Endothelial cell of umbilical vein (primary cell): Measurements from ENCODE around the gene POLG. TPM values are rescaled to one million over a fixed set of nuclear protein-coding genes. Genes with fewer than 3 reads are reported as not detected.
A peak's percentile ranks its signal among the peaks of the same experiment; 100 is the strongest.

ENCODE experiments used
- Bru-seq: library from RNA; stranded (reverse); fragments of 400-500 nt; gene quantifications from one replicate; lab custom pipeline; 2021; lab: Mats Ljungman, UMichigan
- BruChase-seq, 2 experiments: library from RNA; stranded (reverse); fragments of 400-500 nt; gene quantifications; one replicate each; lab custom pipeline; 2021; lab: Mats Ljungman, UMichigan
- BruUV-seq: library from RNA; stranded (reverse); fragments of 400-500 nt; replicated peaks from 2 replicates; lab custom pipeline; 2021; lab: Mats Ljungman, UMichigan
- CTCF ChIA-PET: fragments of 300-600, 350-600 bp; sonication (Branson Sonifier 250); formaldehyde crosslinking; loops from one replicate; lab custom pipeline; 2021; ENCODE audit warnings: antibody characterized with exemption, inconsistent platforms; lab: Charles Lee
- POLR2A ChIA-PET: fragments of 300-600, 350-600 bp; sonication (Branson Sonifier 250); formaldehyde crosslinking; loops from one replicate; lab custom pipeline; 2021; ENCODE audit warnings: antibody characterized with exemption, inconsistent platforms; lab: Charles Lee
- DNase-seq: peaks from one replicate; pipeline ENCODE4 v3.0.0-alpha.2; 2011; ENCODE audit warnings: low read depth, low spot score
- FAIRE-seq: peaks from 2 replicates; lab custom pipeline; 2011; peaks lifted over from hg19 to GRCh38; lab: Jason Lieb, UNC
- H2AFZ ChIP-seq: 2 replicates; pipeline ENCODE4 v1.6.0; 2012; ENCODE audit warnings: low read depth, low read length, control low read depth, inconsistent platforms
- H3K27ac ChIP-seq: 2 replicates; pipeline ENCODE4 v1.5.1; 2011; ENCODE audit warnings: low read depth, mild to moderate bottlenecking, control low read depth, low read length, moderate library complexity; ENCODE audit not compliant: insufficient read depth
- H3K27me3 ChIP-seq, 2 experiments: 2 replicates each; pipeline versions ENCODE4 v1.6.0 to v1.6.1; 2011; ENCODE audit warnings: low read length in 2 of 2, mixed read lengths in 1 of 2; ENCODE audit not compliant: control insufficient read depth in 2 of 2, insufficient read depth in 2 of 2
- H3K36me3 ChIP-seq, 2 experiments: 2 replicates in 1 of 2; 3 replicates in 1 of 2; pipeline ENCODE4 v1.5.1; 2011; ENCODE audit warnings: low read length in 2 of 2, mild to moderate bottlenecking in 1 of 2, moderate library complexity in 1 of 2; ENCODE audit not compliant: control insufficient read depth in 2 of 2, insufficient read depth in 2 of 2; ENCODE audit errors: extremely low read depth in 1 of 2
- H3K4me1 ChIP-seq: 3 replicates; pipeline ENCODE4 v1.5.1; 2011; ENCODE audit warnings: mild to moderate bottlenecking, low read length; ENCODE audit not compliant: control insufficient read depth, insufficient read depth; ENCODE audit errors: extremely low read depth
- H3K4me2 ChIP-seq: 2 replicates; pipeline ENCODE4 v1.6.1; 2011; ENCODE audit warnings: low read length, control low read depth, mixed read lengths; ENCODE audit not compliant: insufficient read depth
- H3K4me3 ChIP-seq, 3 experiments: fragments of 200-600 bp in 1 of 3; sonication (generic), shearing (Covaris generic) in 1 of 3; replicated peaks in 1 of 3; 2 replicates each; pipeline ENCODE4 v1.5.1; 2011 to 2016; ENCODE audit warnings: control low read depth in 3 of 3, low read length in 3 of 3, mild to moderate bottlenecking in 2 of 3, inconsistent platforms in 1 of 3, low read depth in 1 of 3, moderate library complexity in 1 of 3; ENCODE audit not compliant: insufficient read depth in 1 of 3
- H3K79me2 ChIP-seq: 2 replicates; pipeline ENCODE4 v1.6.0; 2012; ENCODE audit warnings: low read length, inconsistent platforms; ENCODE audit not compliant: control insufficient read depth, insufficient read depth
- H3K9ac ChIP-seq: replicated peaks from 2 replicates; pipeline ENCODE3; 2011; ENCODE audit warnings: low read length, control low read depth; ENCODE audit not compliant: insufficient read depth; ENCODE audit errors: extremely low read depth
- H3K9me1 ChIP-seq: replicated peaks from 3 replicates; pipeline ENCODE4 v1.6.0; 2011; ENCODE audit warnings: mild to moderate bottlenecking, low read length; ENCODE audit not compliant: control insufficient read depth, insufficient read depth; ENCODE audit errors: extremely low read depth
- H3K9me3 ChIP-seq: replicated peaks from 2 replicates; pipeline ENCODE4 v1.5.1; 2012; ENCODE audit warnings: low read length, inconsistent platforms; ENCODE audit not compliant: control insufficient read depth, insufficient read depth
- H4K20me1 ChIP-seq: replicated peaks from 2 replicates; pipeline ENCODE3; 2011; ENCODE audit warnings: mild to moderate bottlenecking, low read length; ENCODE audit not compliant: control insufficient read depth, insufficient read depth; ENCODE audit errors: extremely low read depth
- EZH2 ChIP-seq: IDR thresholded peaks from 2 replicates; pipeline ENCODE4 v1.6.1; 2012; ENCODE audit warnings: borderline replicate concordance, low read depth, mild to moderate bottlenecking, moderate library complexity, low read length, inconsistent platforms; ENCODE audit not compliant: severe bottlenecking
- FOS ChIP-seq: IDR thresholded peaks from 2 replicates; pipeline ENCODE4 v1.6.1; 2011; ENCODE audit warnings: mild to moderate bottlenecking, low read length, moderate library complexity, borderline replicate concordance; ENCODE audit not compliant: insufficient read depth
- GATA2 ChIP-seq: IDR thresholded peaks from 2 replicates; pipeline ENCODE4 v1.7.0; 2011; ENCODE audit warnings: low read depth, mild to moderate bottlenecking, moderate library complexity, mixed read lengths, low read length; ENCODE audit not compliant: insufficient read length, insufficient read depth
- JUN ChIP-seq: IDR thresholded peaks from 2 replicates; pipeline ENCODE4 v1.6.1; 2011; ENCODE audit warnings: borderline replicate concordance, low read depth; ENCODE audit not compliant: insufficient read length, insufficient read depth
- MAX ChIP-seq: IDR thresholded peaks from 2 replicates; pipeline ENCODE4 v1.6.1; 2011; ENCODE audit not compliant: insufficient read depth, insufficient read length
- POLR2A ChIP-seq: IDR thresholded peaks from 2 replicates; pipeline ENCODE4 v1.6.1; 2012; ENCODE audit warnings: low read depth, mild to moderate bottlenecking, control low read depth, low read length
- POLR2AphosphoS5 ChIP-seq: IDR thresholded peaks from 2 replicates; pipeline ENCODE4 v1.6.1; 2012; ENCODE audit warnings: low read depth, mild to moderate bottlenecking, control low read depth, low read length, moderate library complexity; ENCODE audit not compliant: insufficient read depth
- dilution Hi-C: fragments of 300-500 bp; cut with MboI; formaldehyde crosslinking; loops from one replicate; pipeline ENCODE4 v1.15.0; 2019; ENCODE audit warnings: low sequenced_read_pairs; ENCODE audit not compliant: extremely low pct_ligation_motif_present
- intact Hi-C: fragments of 100-400 bp; cut with micrococcal nuclease; formaldehyde crosslinking; loops from one replicate; pipeline ENCODE4 v1.10.0; 2022
- long read RNA-seq: library from polyadenylated mRNA; stranded (forward); transcript quantifications from one replicate; pipeline ENCODE4 v2.0.0, GENCODE V29; 2021
- polyA minus RNA-seq, 3 experiments: library from RNA; depleted of rRNA, polyadenylated mRNA; stranded (reverse); fragments of >200 nt; gene quantifications; 1 replicate in 1 of 3; 2 replicates in 2 of 3; pipeline ENCODE4 v1.2.3, GENCODE V29; 2011
- polyA plus RNA-seq, 4 experiments: library from polyadenylated mRNA; depleted of rRNA in 3 of 4; stranded (reverse) in 3 of 4; unstranded in 1 of 4; fragments of >200 nt; gene quantifications; 2 replicates each; pipeline versions ENCODE4 v1.2.1 to v1.2.3, GENCODE V29; 2011 to 2012; ENCODE audit warnings: missing spikeins in 1 of 4
- total RNA-seq: library from RNA; stranded (reverse); gene quantifications from 2 replicates; pipeline ENCODE4 v1.2.3, GENCODE V29; 2021

POLG gene
- total RNA-seq (77.7 and 79.4 TPM in 2 replicates), polyA plus RNA-seq (33.8 and 36.6 TPM in 2 replicates), polyA minus RNA-seq (74.4 and 77.4 TPM in 2 replicates), Bru-seq, nascent RNA (percentile 84 among the genes with signal in this experiment), BruChase-seq, experiment 1, labeled RNA remaining after a 6-hour chase (percentile 91 among the genes with signal in this experiment), BruChase-seq, experiment 2, labeled RNA remaining after a 2-hour chase (percentile 91 among the genes with signal in this experiment)
- polyA plus RNA-seq (2011; cell fraction: cytosol; rRNA removed) = 24.9 and 27.4 TPM in 2 replicates
- polyA plus RNA-seq (2011; cell fraction: nucleus; rRNA removed) = 236 and 246 TPM in 2 replicates
- 53.5 and 54.2 TPM in 2 replicates for polyA plus RNA-seq (2012)
- polyA minus RNA-seq (2011; cell fraction: cytosol; rRNA and poly(A)+ RNA removed) = 24.2 TPM
- polyA minus RNA-seq (2011; cell fraction: nucleus; rRNA and poly(A)+ RNA removed) = 61.2 and 82.9 TPM in 2 replicates
- long read RNA-seq, full-length matches to known transcripts = 37 of 93 reads
- long read RNA-seq, partial matches to known transcripts = 21 of 93 reads
- long read RNA-seq, other reads (novel, unspliced or antisense) = 35 of 93 reads

DNA sequence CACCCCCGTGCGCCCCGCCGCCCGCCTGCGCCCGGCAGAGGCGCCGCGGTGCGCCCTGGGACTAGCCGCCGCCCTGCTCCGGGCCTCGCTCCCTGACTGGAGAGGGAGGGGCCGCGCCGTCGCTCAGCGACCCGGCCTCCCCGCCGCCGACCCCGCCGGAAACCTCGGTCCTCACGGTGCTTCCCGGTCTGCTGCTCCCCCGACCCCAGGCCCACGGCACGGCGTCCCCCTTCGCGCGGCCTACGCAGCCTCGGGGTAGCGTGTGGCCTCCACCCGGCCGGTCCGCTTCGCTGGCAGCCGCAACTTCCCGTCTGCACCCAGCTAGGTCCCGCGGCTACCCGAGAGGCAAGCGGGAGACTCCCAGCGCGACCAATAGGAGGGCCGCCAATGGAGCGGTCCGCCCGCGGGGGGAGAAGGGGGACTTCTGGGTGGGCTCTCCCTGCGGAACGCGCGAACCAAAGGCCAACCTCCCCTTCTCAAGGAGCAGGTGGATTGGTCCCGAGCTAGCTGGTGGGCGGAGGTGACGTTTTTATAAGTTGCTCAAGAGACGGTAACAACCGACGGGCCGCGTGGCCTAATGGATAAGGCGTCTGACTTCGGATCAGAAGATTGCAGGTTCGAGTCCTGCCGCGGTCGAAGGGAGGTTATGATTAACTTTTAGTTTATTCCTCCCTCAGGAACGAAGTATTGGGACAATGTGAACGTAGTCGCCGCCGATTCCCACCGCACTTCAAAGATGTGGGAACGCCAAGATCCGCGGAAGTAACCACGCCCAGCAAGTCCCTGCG is at the start of gene POLG:
Gene POLG, minus strand, starts transcription at position 315 of the 788 bp plus-strand sequence. CDS start 1,070 bp downstream, outside the sequence.
- Histone ChIP-seq H3K9me1 (no peaks in the 10 kb centered on the region), H2AFZ (peak within 1 kb of the TSS; percentile 88), H3K9ac (peak within 1 kb of the TSS; percentile 51), H3K27me3 (peaks cover 0 to 6% of the 10 kb centered on the region in 2 experiments), H3K4me3 (peak within 1 kb of the TSS; percentile 40 to 91 (median 71)), H3K4me2 (peak within 1 kb of the TSS; percentile 80), H3K36me3 (peaks cover 13 to 15% of the 10 kb centered on the region in 2 experiments), H3K9me3 (no peaks in the 10 kb centered on the region), H3K79me2 (peaks cover 45% of the 10 kb centered on the region), H4K20me1 (peaks cover 7% of the 10 kb centered on the region), H3K4me1 (peaks cover 28% of the 10 kb centered on the region), H3K27ac (peak within 1 kb of the TSS; percentile 11)
- POLR2A ChIA-PET = no interaction called here
- peak; percentile 98 for FAIRE-seq
- peak; percentile 99 for DNase-seq
- TF ChIP-seq POLR2A (peak; percentile 96), GATA2 (peak; percentile 53), EZH2 (no peak), FOS (no peak), JUN (no peak), POLR2AphosphoS5 (peak; percentile 98), MAX (no peak)
- BruUV-seq = TSS peak; percentile 100
- dilution Hi-C loops = no loop called here
- intact Hi-C loops = loop anchor here (1.0 to 10.0 kb wide), 4 partner anchors 24 to 710 kb away; partner anchors contain the start of genes AEN, HAPLN3 and TICRR
- CTCF ChIA-PET = interaction anchor here (1.0 to 2.0 kb wide), 5 partner anchors 23 to 430 kb away, joined by 3 to 29 read pairs (median 4); no protein-coding TSS in a partner anchor
